ENCODE measurements around the gene SRGAP1.
"Not testable (repeated sequence)": the region's sequence is repeated elsewhere in the genome, so short reads cannot be mapped to it uniquely, and the experiment has no call there.

Gene SRGAP1

DNA sequence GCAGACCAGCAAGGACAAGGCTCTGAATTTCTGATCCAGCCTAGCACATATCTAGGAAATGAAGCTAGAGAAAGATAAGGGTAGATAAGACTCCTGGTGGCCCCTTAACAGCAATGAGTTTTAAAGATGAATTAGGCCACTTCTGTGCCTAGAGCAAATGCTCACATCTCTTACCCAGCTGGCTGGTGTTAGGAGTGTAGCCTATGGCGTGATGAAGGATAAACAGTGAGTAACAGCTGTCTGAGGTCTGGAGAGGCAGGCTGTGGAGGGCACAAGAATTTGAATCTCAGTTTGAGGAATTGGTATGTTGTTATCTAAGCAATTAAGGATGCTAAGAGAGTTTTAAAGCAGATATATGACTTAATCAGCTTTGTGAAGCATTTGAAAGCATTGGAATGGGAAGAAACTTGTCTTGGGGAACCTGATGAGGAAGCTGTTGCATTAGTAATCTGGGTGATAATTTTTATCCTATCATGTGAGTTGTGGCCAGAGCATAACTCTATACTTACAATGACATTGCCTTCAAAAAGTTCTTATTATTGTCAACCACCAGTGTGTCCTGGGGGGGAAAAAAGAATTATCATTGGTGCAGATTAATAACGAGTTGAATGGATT, 161.8 kb downstream of the SRGAP1 start:
- TF ChIP-seq, protein P1, sequence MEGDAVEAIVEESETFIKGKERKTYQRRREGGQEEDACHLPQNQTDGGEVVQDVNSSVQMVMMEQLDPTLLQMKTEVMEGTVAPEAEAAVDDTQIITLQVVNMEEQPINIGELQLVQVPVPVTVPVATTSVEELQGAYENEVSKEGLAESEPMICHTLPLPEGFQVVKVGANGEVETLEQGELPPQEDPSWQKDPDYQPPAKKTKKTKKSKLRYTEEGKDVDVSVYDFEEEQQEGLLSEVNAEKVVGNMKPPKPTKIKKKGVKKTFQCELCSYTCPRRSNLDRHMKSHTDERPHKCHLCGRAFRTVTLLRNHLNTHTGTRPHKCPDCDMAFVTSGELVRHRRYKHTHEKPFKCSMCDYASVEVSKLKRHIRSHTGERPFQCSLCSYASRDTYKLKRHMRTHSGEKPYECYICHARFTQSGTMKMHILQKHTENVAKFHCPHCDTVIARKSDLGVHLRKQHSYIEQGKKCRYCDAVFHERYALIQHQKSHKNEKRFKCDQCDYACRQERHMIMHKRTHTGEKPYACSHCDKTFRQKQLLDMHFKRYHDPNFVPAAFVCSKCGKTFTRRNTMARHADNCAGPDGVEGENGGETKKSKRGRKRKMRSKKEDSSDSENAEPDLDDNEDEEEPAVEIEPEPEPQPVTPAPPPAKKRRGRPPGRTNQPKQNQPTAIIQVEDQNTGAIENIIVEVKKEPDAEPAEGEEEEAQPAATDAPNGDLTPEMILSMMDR (conservative IDR thresholded peaks at IDR 0.05): no peak
- no peak overlapping the region for H3K27ac ChIP-seq

DNA sequence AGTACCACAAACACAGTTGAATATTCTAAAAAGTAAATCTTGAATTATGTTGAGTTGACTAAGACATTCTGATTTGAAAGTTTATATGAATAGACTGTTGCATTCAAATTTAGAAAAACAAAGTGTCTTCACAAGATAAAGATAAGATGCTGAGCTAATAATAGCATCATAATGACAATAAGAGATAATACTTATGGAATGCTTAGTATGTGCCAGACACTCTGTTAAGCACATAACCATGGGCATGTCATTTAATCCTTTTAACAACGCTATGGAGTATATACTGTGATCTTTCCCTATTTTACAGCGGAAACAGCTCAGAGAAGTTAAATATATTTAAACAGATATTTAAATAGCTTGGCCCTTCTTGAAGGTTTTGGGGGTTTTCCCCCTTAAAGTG, 163.4 kb downstream of the SRGAP1 start:
- no peak overlapping the region for H3K27ac ChIP-seq
- TF ChIP-seq, protein P1 (conservative IDR thresholded peaks at IDR 0.05): no peak

DNA sequence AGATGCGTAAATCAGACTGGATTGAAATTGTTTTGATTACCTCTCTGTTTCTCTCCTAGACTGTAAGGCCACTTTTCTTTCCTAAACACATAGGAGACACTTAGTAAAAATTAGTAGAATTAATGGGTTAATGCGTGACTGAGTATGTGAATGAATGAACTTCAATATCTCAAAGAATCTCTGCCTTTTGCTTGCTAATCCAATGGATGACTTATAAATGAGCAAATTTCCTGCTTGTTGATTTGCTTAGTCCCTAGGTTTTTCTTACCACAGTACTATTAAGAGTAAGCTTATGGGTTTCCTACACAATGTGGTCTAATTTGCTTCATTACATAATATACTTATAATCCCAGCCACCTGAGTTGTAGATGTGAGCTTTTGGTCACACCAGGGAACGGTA, 164.1 kb downstream of the SRGAP1 start:
- TF ChIP-seq, protein P1 (conservative IDR thresholded peaks at IDR 0.05): no peak
- H3K27ac ChIP-seq: no peak overlapping the region

DNA sequence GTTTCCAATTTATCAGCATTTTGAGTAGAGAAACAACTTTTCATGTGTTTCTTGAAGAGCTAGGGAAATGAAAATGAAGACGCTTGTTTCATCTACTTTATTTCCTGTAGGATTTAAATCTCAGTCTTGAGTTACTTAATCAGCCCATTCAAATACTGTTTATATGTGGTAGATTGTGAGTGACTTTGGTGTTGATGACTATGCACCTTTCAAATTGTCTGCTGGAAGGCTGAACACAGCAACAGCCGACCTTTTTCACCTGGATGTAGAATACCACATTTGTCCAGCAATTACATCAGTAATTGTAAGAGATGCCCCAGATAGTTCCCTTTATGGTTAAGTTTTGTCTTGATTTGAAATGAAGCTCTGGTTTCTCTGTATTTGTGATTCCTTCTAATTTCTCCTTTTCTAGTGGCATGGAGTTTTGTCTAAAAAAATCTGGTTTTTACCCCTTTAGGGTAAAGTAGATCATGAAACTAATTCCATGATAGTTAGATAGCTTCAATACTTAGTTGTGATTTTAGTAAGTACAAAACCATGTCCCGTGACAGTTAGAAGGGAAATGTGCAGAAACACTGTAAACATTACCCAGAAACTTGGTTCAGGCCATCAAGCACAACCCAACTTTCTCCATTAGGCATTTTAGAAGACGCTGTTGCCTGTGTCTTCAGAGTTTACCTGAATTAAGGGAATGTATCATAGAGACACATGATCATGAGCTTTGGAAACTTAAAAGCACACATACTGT, 165.0 kb downstream of the SRGAP1 start:
- no peak overlapping the region for H3K27ac ChIP-seq
- TF ChIP-seq, protein P1 (conservative IDR thresholded peaks at IDR 0.05): no peak

DNA sequence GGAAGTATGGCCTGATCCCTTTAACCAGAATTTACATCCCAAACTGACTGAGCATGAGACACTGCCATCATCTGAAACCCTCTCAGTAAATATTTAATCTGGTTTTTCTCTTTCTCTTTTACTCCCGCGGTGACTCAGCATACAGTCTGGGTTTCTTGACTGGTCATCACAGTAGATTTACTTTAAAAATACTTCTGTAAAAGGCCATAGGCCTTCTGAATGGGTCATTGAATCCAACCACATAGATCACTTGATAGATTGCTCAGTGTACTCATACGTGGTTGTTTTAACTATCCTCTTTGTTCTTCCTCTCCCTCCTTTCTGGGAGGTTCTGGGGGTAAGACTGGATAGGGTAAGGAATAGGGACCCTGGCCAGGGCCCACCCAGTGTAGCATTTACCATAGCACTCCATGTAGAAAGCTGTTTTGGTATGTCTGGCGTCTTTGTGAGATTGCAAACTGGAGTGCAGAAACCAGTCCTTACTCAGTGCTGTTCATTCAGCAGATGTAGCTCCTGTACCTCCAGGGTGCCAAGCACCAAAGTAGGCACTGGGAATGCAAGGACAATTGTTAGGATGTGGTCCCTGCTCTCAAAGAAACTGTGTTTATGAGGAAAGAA, 165.7 kb downstream of the SRGAP1 start:
- H3K27ac ChIP-seq: no peak overlapping the region
- TF ChIP-seq, protein P1 (conservative IDR thresholded peaks at IDR 0.05): no peak

DNA sequence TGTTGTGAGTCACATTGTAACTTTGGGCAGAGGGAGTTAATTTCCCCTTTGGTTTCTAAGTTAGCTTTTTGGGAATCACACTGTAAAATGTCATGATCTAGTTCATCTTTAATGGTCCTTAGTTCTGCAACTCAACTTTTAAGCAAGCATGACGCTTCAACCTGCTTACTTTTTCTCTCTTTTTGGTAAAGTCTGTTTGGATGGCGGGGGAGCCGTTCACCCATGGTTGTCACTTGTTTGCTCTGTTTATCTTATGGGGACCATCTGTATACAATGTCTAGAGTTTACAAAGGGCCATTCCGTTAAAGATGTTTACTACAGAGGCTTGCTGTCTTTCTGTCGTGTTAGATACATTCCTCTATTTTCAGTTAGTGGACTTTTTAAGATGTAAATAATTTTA, 172.0 kb downstream of the SRGAP1 start:
- H3K27ac ChIP-seq: no peak overlapping the region
- TF ChIP-seq, protein P1 (conservative IDR thresholded peaks at IDR 0.05): no peak

DNA sequence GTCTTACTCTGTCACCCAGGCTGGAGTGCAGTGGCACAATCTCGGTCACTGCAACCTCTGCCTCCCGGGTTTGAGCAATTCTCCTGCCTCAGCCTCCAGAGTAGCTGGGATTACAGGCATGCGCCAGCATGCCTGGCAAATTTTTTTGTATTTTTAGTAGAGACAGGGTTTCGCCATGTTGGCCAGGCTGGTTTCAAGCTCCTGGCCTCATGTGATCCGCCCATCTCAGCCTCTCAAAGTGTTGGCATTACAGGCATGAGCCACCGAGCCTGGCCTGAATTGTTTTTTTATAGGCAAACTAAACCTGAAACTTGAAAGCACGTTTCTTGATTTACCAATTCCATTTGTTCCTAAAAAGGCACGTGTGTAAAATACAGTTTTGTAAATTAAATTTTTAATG, 173.6 kb downstream of the SRGAP1 start:
- H3K27ac ChIP-seq: not testable (repeated sequence)

DNA sequence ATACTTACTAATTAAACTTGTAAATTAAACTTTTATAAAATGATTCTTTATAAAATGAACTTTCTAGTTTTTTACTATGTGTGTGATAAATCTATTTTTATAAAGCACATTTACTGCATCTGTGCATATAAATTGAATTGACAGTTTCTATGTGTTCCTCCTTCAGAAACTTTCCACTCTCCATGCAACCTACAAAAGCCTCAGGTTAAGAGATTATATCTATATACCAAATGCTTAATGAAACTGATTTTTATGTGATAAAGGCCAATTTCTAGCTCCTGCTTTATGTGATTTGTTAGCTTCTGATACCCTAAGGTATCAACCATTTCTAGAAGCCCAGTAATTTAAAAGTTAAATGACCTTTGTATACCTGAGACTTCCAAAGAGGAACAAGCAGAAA, 174.0 kb downstream of the SRGAP1 start:
- H3K27ac ChIP-seq: no peak overlapping the region
- TF ChIP-seq, protein P1 (conservative IDR thresholded peaks at IDR 0.05): no peak

Measured in VCaP (cell line).